T-cell (primary cell): ENCODE measurements around the gene SPPL3. TPM values are rescaled to one million over a fixed set of nuclear protein-coding genes. Genes with fewer than 3 reads are reported as not detected.

ENCODE experiments used
- ATAC-seq, 4 experiments: fragments of 200-7000 bp in 3 of 4; fragments of 150-1000 bp in 1 of 4; cut with Tn5 transposase; replicated peaks in 1 of 4; 1 replicate in 3 of 4; 2 replicates in 1 of 4; pipeline ENCODE4 v1.10.0; 2021; ENCODE audit warnings: moderate library complexity in 3 of 4, mild to moderate bottlenecking in 2 of 4, moderate number of reproducible peaks in 1 of 4
- CTCF ChIA-PET, 2 donors: fragments of 300-600 bp; sonication (Branson Sonifier 250); formaldehyde crosslinking; loops; one replicate each; lab custom pipeline; 2022; ENCODE audit warnings: antibody characterized with exemption in 2 of 2; lab: Charles Lee
- POLR2A ChIA-PET, 2 donors: fragments of 300-600 bp; sonication (Branson Sonifier 250); formaldehyde crosslinking; loops; one replicate each; lab custom pipeline; 2022; ENCODE audit warnings: antibody characterized with exemption in 2 of 2; lab: Charles Lee
- DNase-seq, 35 experiments: peaks; one replicate each; pipeline versions ENCODE4 v3.0.0 to v3.0.0-alpha.2; 2013 to 2023
- H3K27ac ChIP-seq: one replicate; pipeline ENCODE4 v1.5.1; 2013; ENCODE audit warnings: low read length
- H3K27me3 ChIP-seq, 2 experiments: replicated peaks in 1 of 2; 1 replicate in 1 of 2; 2 replicates in 1 of 2; pipeline versions ENCODE4 v1.6.1 to v1.7.0; 2013; ENCODE audit warnings: low read length in 1 of 2, mixed read lengths in 1 of 2; ENCODE audit not compliant: control insufficient read depth in 2 of 2, insufficient read depth in 2 of 2; ENCODE audit errors: extremely low read depth in 1 of 2
- H3K36me3 ChIP-seq, 2 donors: 1 replicate in 1 of 2; 2 replicates in 1 of 2; pipeline versions ENCODE4 v1.6.1 to v1.7.0; 2013; ENCODE audit warnings: low read length in 1 of 2; ENCODE audit not compliant: control insufficient read depth in 2 of 2, insufficient read depth in 1 of 2; ENCODE audit errors: extremely low read depth in 1 of 2
- H3K4me1 ChIP-seq, 2 experiments: 1 replicate in 1 of 2; 2 replicates in 1 of 2; pipeline versions ENCODE4 v1.6.1 to v1.7.0; 2013; ENCODE audit warnings: low read length in 2 of 2, mixed read lengths in 1 of 2; ENCODE audit not compliant: insufficient read depth in 2 of 2, control insufficient read depth in 1 of 2; ENCODE audit errors: extremely low read depth in 1 of 2
- H3K4me3 ChIP-seq, 2 donors: 1 replicate in 1 of 2; 2 replicates in 1 of 2; pipeline versions ENCODE4 v1.5.1 to v1.7.0; 2013; ENCODE audit warnings: mild to moderate bottlenecking in 2 of 2, low read length in 1 of 2, moderate library complexity in 1 of 2; ENCODE audit not compliant: control insufficient read depth in 1 of 2; ENCODE audit errors: extremely low read depth in 1 of 2
- H3K9me3 ChIP-seq: 2 replicates; pipeline ENCODE4 v1.7.0; 2013
- H3K27ac Mint-ChIP-seq, 2 donors: one replicate each; pipeline ENCODE4 v1.8.0; 2020 to 2021; ENCODE audit warnings: mild to moderate bottlenecking in 2 of 2, mixed read lengths in 2 of 2
- H3K27me3 Mint-ChIP-seq, 2 donors: one replicate each; pipeline ENCODE4 v1.8.0; 2021 to 2022; ENCODE audit warnings: mixed read lengths in 2 of 2
- H3K36me3 Mint-ChIP-seq: one replicate; pipeline ENCODE4 v1.8.0; 2021; ENCODE audit warnings: mixed read lengths
- H3K4me1 Mint-ChIP-seq, 3 donors: one replicate each; pipeline ENCODE4 v1.8.0; 2020 to 2022; ENCODE audit warnings: mixed read lengths in 3 of 3, mild to moderate bottlenecking in 1 of 3
- H3K4me3 Mint-ChIP-seq, 3 donors: one replicate each; pipeline ENCODE4 v1.8.0; 2020 to 2022; ENCODE audit warnings: mild to moderate bottlenecking in 3 of 3, mixed read lengths in 3 of 3, moderate library complexity in 3 of 3
- H3K9me3 Mint-ChIP-seq, 3 donors: one replicate each; pipeline ENCODE4 v1.8.0; 2020 to 2022; ENCODE audit warnings: mixed read lengths in 3 of 3
- WGBS: methylation state at CpG from one replicate; pipeline ENCODE4 v1.1.5; 2013; ENCODE audit warnings: missing lambda C conversion rate; ENCODE audit not compliant: insufficient coverage; 5-methylcytosine and 5-hydroxymethylcytosine counted together
- total RNA-seq, 35 experiments: library from RNA in 6 of 35; stranded (reverse) in 6 of 35; fragments of 120-200 nt in 1 of 35; gene quantifications; one replicate each; pipeline versions ENCODE4 v1.2.1 to v1.2.4 and lab custom pipeline; 2013 to 2026

SPPL3 gene
- total RNA-seq, 5 donors from 2014 or later (not counting 1 experiment from before 2014, with no cell fraction given), result 36.5 to 46.6 (median 41.8) TPM

GRCh38 chr12:120914794-120915193, 10.6 kb upstream of the SPPL3 start:
- peaks cover 9 to 11% (median 9%) of the 10 kb centered on the region in 3 donors for H3K9me3 Mint-ChIP-seq
- peaks cover 5% of the 10 kb centered on the region for H3K36me3 Mint-ChIP-seq
- Histone ChIP-seq H3K36me3 (no peaks in the 10 kb centered on the region), H3K27ac (no peak overlapping the region), H3K4me1 (no peaks in the 10 kb centered on the region), H3K27me3 (peaks cover 0 to 10% of the 10 kb centered on the region in 2 experiments), H3K4me3 (no peak overlapping the region), H3K9me3 (no peaks in the 10 kb centered on the region)
- peaks cover 0 to 2% of the 10 kb centered on the region in 2 donors for H3K27me3 Mint-ChIP-seq
- ATAC-seq (no peak), DNase-seq (no peak)
- no peak overlapping the region for H3K4me3 Mint-ChIP-seq
- no peaks in the 10 kb centered on the region for H3K4me1 Mint-ChIP-seq
- 80% methylated on average over 2 of the region's 7 CpGs for WGBS
- ChIA-PET CTCF (no interaction called here), POLR2A (interaction anchor here in 1 of 2 donors (1.0 kb wide), 1 partner anchor 60 kb away, joined by 3 read pairs; no protein-coding TSS in a partner anchor)
- no peak overlapping the region for H3K27ac Mint-ChIP-seq

GRCh38 chr12:120909633-120910298, 5.6 kb upstream of the SPPL3 start:
- CTCF ChIA-PET, result interaction anchor here in 1 of 2 donors (1.0 kb wide), 1 partner anchor 260 kb away, joined by 4 read pairs; no protein-coding TSS in a partner anchor
- Histone ChIP-seq H3K9me3 (no peaks in the 10 kb centered on the region), H3K27me3 (peaks cover 0 to 5% of the 10 kb centered on the region in 2 experiments), H3K36me3 (no peaks in the 10 kb centered on the region), H3K4me1 (no peaks in the 10 kb centered on the region), H3K27ac (no peak overlapping the region), H3K4me3 (no peak overlapping the region)
- Mint-ChIP-seq H3K9me3 (no peaks in the 10 kb centered on the region), H3K36me3 (no peaks in the 10 kb centered on the region), H3K27me3 (peaks cover 0 to under 1% of the 10 kb centered on the region in 2 donors), H3K4me3 (no peak overlapping the region), H3K27ac (no peak overlapping the region), H3K4me1 (peaks cover under 1 to 1% (median under 1%) of the 10 kb centered on the region in 3 donors)
- DNase-seq (no peak), ATAC-seq (no peak)
- POLR2A ChIA-PET, result interaction anchor here in 1 of 2 donors (0.6 kb wide), 2 partner anchors 30 to 40 kb away, joined by 3 read pairs; no protein-coding TSS in a partner anchor
- 90% methylated on average over 1 of the region's 5 CpGs for WGBS

GRCh38 chr12:120905856-120906384, 1.8 kb upstream of the SPPL3 start:
- H3K36me3 ChIP-seq, result no peaks in the 10 kb centered on the region
- no peak overlapping the region for H3K4me3 ChIP-seq
- peaks cover 11 to 21% of the 10 kb centered on the region in 2 experiments for H3K4me1 ChIP-seq
- Mint-ChIP-seq H3K27me3 (no peaks in the 10 kb centered on the region), H3K4me3 (peak overlapping the region; percentile 13 to 65 (median 31)), H3K27ac (peak overlapping the region in 1 of 2 donors; percentile 18), H3K4me1 (peaks cover 23 to 27% (median 25%) of the 10 kb centered on the region in 3 donors), H3K36me3 (peaks cover 3% of the 10 kb centered on the region), H3K9me3 (no peaks in the 10 kb centered on the region)
- H3K27ac ChIP-seq, result no peak overlapping the region
- ATAC-seq (no peak), DNase-seq (no peak)
- H3K9me3 ChIP-seq, result no peaks in the 10 kb centered on the region
- ChIA-PET POLR2A (interaction anchor here in 1 of 2 donors (0.6 kb wide), 1 partner anchor 18 kb away, joined by 3 read pairs; no protein-coding TSS in a partner anchor), CTCF (interaction anchor here (0.6 kb wide), 2 partner anchors 25 to 226 kb away, joined by 3 to 5 read pairs; no protein-coding TSS in a partner anchor)
- H3K27me3 ChIP-seq, result no peaks in the 10 kb centered on the region
- 94% methylated on average over 5 of the region's 5 CpGs for WGBS

GRCh38 chr12:120903412-120904196, 554 bp downstream of the SPPL3 start:
- peak overlapping the region; percentile 97 to 100 (median 98) for H3K4me3 Mint-ChIP-seq
- H3K36me3 Mint-ChIP-seq, result peaks cover 12% of the 10 kb centered on the region
- Histone ChIP-seq H3K27ac (peak overlapping the region; percentile 48), H3K9me3 (no peaks in the 10 kb centered on the region), H3K4me3 (peak overlapping the region; percentile 69 to 85), H3K4me1 (peaks cover 15 to 26% of the 10 kb centered on the region in 2 experiments), H3K27me3 (no peaks in the 10 kb centered on the region), H3K36me3 (peaks cover 0 to 4% of the 10 kb centered on the region in 2 donors)
- no peaks in the 10 kb centered on the region for H3K27me3 Mint-ChIP-seq
- ATAC-seq (peak; percentile 72 to 77 (median 72)), DNase-seq (peak; percentile 29 to 76 (median 58))
- ChIA-PET POLR2A (interaction anchor here in 1 of 2 donors (0.6 kb wide), 1 partner anchor 18 kb away, joined by 3 read pairs; no protein-coding TSS in a partner anchor), CTCF (interaction anchor here in 1 of 2 donors (0.9 to 1.2 kb wide), 2 partner anchors 12 to 68 kb away, joined by 3 to 4 read pairs; no protein-coding TSS in a partner anchor)
- under 1% methylated on average over 73 of the region's 85 CpGs for WGBS
- H3K27ac Mint-ChIP-seq, result peak overlapping the region; percentile 92 to 97
- peaks cover 38 to 42% (median 41%) of the 10 kb centered on the region in 3 donors for H3K4me1 Mint-ChIP-seq
- no peaks in the 10 kb centered on the region for H3K9me3 Mint-ChIP-seq

- Histone ChIP-seq H3K27me3 (no peaks in the 10 kb centered on the region), H3K4me1 (peaks cover 15 to 29% of the 10 kb centered on the region in 2 experiments), H3K9me3 (no peaks in the 10 kb centered on the region), H3K36me3 (peaks cover 0 to 7% of the 10 kb centered on the region in 2 donors), H3K27ac (peak overlapping the region; percentile 48), H3K4me3 (peak overlapping the region; percentile 69 to 85)
- H3K27me3 Mint-ChIP-seq, result no peaks in the 10 kb centered on the region
- ChIA-PET CTCF (interaction anchor here in 1 of 2 donors (0.9 to 1.2 kb wide), 2 partner anchors 12 to 69 kb away, joined by 3 to 4 read pairs; no protein-coding TSS in a partner anchor), POLR2A (interaction anchor here in 1 of 2 donors (0.6 kb wide), 2 partner anchors 18 to 1598 kb away, joined by 3 read pairs; no protein-coding TSS in a partner anchor)
- peaks cover 12% of the 10 kb centered on the region for H3K36me3 Mint-ChIP-seq
- DNase-seq (peak in 2 of 35 experiments; percentile 4 to 22), ATAC-seq (no peak)
- H3K4me3 Mint-ChIP-seq, result peak overlapping the region; percentile 97 to 100 (median 98)
- WGBS, result 3% methylated on average over 15 of the region's 15 CpGs
- no peaks in the 10 kb centered on the region for H3K9me3 Mint-ChIP-seq
- H3K4me1 Mint-ChIP-seq, result peaks cover 42 to 48% (median 45%) of the 10 kb centered on the region in 3 donors
- peak overlapping the region; percentile 92 to 97 for H3K27ac Mint-ChIP-seq
These were observed 1.2 kb downstream of the SPPL3 start for GRCh38 chr12:120902846-120903411.
